Smooth muscle cell of the brain vasculature (primary cell): Measurements from ENCODE around the gene HDAC11.
"Not testable (repeated sequence)": the region's sequence is repeated elsewhere in the genome, so short reads cannot be mapped to it uniquely, and the experiment has no call there.

Experiments used
- DNase-seq: peaks from one replicate; pipeline ENCODE4 v3.0.0-alpha.2; 2012; ENCODE audit warnings: low read depth, low spot score

The HDAC11 gene

GRCh38 chr3:13479582-13480339, at the start of gene HDAC11:
Gene HDAC11 (plus strand): TSS chr3:13480306. CDS start chr3:13480348, 42 bp downstream.
- DNase-seq: peak; percentile 94

- DNase-seq: not testable (repeated sequence)
Measured at GRCh38 chr3:13430411-13430875, 49.7 kb upstream of the HDAC11 start.

- no peak for DNase-seq
Measured at GRCh38 chr3:13432093-13432492, 48.0 kb upstream of the HDAC11 start.

- no peak for DNase-seq
Measured at GRCh38 chr3:13433912-13434311, 46.2 kb upstream of the HDAC11 start.

DNA sequence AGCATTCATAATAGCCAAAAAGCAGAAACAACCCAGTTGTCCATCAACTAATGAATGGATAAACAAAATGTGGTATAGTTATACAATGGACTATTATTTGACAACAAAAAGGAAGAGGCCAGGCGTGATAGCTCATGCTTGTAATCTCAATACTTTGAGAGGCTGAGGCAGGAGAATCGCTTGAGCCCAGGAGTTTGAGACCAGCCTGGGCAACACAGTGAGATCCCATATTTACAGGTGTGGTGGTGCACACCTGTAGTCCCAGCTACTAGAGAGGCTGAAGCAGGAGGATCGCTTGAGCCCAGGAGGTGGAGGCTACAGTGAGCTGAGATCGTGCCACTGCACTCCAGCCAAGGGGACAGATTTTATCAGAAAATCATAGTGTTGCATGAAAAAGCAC, 43.9 kb upstream of the HDAC11 start:
- DNase-seq: not testable (repeated sequence)

GRCh38 chr3:13440204-13440817, 39.8 kb upstream of the HDAC11 start:
- DNase-seq: no peak

DNA sequence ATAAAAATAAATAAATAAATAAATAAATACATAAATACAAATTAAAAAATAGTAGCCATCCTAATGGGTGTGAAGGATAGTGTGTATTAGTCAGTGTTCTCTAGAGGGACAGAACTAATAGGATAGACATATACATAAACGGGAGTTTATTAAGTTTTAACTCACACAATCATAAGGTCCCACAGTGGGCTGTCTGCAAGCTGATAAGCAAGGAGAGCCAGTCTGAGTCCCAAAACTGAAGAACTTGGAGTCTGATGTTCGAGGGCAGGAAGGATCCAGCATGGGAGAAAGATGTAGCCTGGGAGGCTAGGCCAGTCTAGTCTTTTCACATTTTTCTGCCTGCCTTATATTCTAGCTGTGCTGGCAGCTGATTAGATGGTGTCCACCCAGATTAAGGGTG, 37.2 kb upstream of the HDAC11 start:
- not testable (repeated sequence) for DNase-seq

DNA sequence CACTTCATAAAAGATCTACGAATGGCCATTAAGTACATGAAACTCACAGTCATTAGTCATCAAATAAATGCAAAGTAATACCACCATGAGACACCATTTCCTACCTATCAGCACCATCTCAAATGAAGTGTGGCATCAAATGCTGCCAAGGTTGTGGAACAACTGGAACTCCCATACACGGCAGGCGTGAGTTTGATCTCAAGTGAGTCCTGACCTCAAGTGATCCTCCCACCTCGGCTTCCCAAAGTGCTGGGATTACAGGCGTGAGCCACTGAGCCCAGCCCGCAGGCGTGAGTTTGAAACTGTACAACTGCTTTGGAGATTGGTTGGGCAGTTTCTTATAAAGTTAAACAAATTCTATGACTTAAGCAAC, 28.8 kb upstream of the HDAC11 start:
- DNase-seq: no peak

- peak; percentile 46 for DNase-seq
Measured at GRCh38 chr3:13452490-13453335, 27.4 kb upstream of the HDAC11 start.

- DNase-seq: no peak
Measured at GRCh38 chr3:13455644-13456043, 24.5 kb upstream of the HDAC11 start.

GRCh38 chr3:13457593-13457992, 22.5 kb upstream of the HDAC11 start:
- DNase-seq: no peak

- no peak for DNase-seq
Measured at GRCh38 chr3:13459605-13460340, 20.3 kb upstream of the HDAC11 start.

- DNase-seq: no peak
Measured at GRCh38 chr3:13460341-13460736, 19.8 kb upstream of the HDAC11 start.

- DNase-seq: no peak
Measured at GRCh38 chr3:13461169-13462124, 18.7 kb upstream of the HDAC11 start.

DNA sequence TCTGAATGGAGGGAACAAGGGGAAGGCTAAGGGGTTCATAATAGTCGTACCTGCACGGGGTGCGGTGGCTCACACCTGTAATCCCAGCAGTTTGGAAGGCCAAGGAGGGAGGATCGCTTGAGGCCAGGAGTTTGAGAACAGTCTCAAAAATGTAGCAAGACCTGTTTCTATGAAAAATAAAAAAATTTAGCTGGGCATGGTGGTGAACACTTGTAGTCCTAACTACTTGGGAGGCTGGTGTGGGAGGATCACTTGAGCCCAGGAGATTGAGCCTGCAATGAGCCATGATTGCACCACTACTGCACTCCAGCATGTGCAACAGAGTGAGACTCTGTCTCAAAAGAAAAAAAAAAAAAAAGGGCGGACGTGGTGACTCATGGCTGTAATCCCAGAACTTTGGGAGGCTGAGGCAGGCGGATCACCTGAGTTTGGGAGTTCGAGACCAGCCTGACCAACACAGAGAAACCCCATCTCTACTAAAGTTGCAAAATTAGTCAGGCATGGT, 17.9 kb upstream of the HDAC11 start:
- no peak for DNase-seq

DNA sequence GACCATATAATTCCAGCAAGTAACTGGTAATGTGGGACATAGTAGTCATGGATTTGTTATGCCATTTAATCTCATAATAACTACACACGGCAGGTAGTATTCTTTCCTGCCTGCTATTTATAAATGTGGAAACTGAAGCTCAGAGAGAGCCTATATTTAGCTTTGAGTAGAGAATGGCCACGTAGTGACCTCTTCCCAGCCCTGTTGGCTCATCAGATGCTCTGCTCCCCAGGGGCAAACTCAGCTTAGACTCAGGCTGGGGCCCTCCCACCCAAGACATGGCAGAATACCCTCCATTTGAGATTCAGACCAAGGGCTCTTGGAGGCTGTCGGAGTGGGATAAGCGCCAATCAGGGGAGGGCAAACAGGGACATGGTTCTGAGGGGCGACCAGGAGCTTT, 17.3 kb upstream of the HDAC11 start:
- no peak for DNase-seq

DNA sequence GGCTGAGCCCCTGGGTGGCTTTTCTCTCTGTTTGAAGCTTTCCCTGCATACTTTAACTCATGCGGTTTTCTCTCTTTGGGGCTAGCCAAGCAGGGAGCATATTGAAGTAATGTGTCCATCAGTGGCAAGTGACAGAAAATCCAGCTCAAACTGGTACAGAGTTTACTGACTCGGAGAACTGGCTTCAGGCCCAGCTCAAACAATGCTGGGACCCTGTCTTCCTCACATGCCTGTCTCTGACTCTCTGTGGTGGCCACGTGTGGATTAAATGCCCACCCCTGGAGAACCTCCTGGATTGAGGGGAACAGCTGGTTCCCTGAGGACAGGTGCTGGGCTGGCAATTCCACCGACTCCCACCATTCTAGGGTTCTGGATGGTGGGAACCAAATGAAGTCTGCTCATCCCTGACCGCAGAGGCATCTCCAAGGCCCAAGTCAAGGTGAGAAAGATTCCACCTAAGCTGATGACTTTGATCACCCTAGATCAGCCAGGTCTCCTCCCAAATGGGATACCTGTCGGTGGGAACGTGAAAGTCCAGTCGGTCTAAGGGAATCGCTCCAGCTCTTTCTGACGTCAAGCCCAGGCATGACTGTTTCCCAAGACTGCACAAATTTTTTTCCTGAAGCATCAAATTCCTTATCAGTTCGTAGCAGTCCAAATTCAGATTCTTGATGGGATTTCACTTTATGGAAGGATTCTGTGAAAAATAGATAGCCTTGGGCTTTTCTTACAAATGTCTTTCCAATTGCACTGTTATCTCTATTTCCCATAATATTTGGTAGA, 16.3 kb upstream of the HDAC11 start:
- DNase-seq: no peak

- no peak for DNase-seq
Measured at GRCh38 chr3:13465236-13465873, 14.8 kb upstream of the HDAC11 start.

DNA sequence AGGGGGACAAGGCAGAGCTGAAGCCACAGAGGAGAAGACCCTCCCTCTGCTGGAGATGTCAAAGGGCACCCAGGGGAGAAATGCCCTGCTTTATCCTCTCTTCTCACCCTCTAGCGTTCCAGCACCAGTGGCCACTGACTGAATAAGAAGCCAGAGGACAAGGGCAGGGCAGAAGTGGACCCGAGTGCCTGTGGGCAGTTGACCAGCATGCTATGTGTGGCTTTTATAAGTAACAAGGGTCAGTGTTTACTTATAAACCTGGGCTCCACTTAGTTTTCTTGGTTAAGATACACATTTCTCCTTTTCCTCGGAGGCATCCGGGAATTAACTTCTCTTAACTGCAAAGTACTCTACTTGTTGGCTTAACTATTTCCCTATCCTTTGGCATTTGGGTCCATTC, 13.3 kb upstream of the HDAC11 start:
- DNase-seq: no peak
